Muscle layer of colon (tissue), 2 donors: ENCODE measurements around the gene CD58.

Source experiments
- H3K27ac ChIP-seq: one replicate; pipeline ENCODE4 v1.7.0; 2013; ENCODE audit warnings: low read depth, mild to moderate bottlenecking, low read length, moderate library complexity
- H3K27me3 ChIP-seq, 2 donors: one replicate each; pipeline ENCODE4 v1.7.0; 2013; ENCODE audit warnings: low read length in 2 of 2, mild to moderate bottlenecking in 2 of 2; ENCODE audit not compliant: insufficient read depth in 2 of 2, control insufficient read depth in 1 of 2
- H3K36me3 ChIP-seq: one replicate; pipeline ENCODE4 v1.7.0; 2013; ENCODE audit warnings: mild to moderate bottlenecking, low read length; ENCODE audit not compliant: insufficient read depth
- H3K4me1 ChIP-seq: one replicate; pipeline ENCODE4 v1.7.0; 2013; ENCODE audit warnings: mild to moderate bottlenecking, low read length; ENCODE audit not compliant: insufficient read depth
- H3K4me3 ChIP-seq, 2 donors: one replicate each; pipeline ENCODE4 v1.7.0; 2013; ENCODE audit warnings: low read length in 2 of 2, low read depth in 1 of 2, mild to moderate bottlenecking in 1 of 2, moderate library complexity in 1 of 2
- H3K9ac ChIP-seq: one replicate; pipeline ENCODE4 v1.7.0; 2013; ENCODE audit warnings: low read length
- H3K9me3 ChIP-seq: one replicate; pipeline ENCODE4 v1.7.0; 2013; ENCODE audit warnings: mild to moderate bottlenecking, low read length
- donor health status: abdominal sarcoma.
- donor health status: Adenocarcinoma of cecum.

The CD58 gene

GRCh38 chr1:116532671-116533428 lies 38.0 kb downstream of the CD58 start:
- Histone ChIP-seq H3K27me3 (no peaks in the 10 kb centered on the region), H3K9ac (no peak overlapping the region), H3K9me3 (no peaks in the 10 kb centered on the region), H3K4me1 (no peaks in the 10 kb centered on the region), H3K27ac (no peak overlapping the region), H3K4me3 (no peak overlapping the region), H3K36me3 (peaks cover 16% of the 10 kb centered on the region)

- Histone ChIP-seq H3K4me1 (no peaks in the 10 kb centered on the region), H3K9me3 (no peaks in the 10 kb centered on the region), H3K27ac (no peak overlapping the region), H3K27me3 (no peaks in the 10 kb centered on the region), H3K9ac (no peak overlapping the region), H3K4me3 (no peak overlapping the region), H3K36me3 (peaks cover 16% of the 10 kb centered on the region)
Observed at GRCh38 chr1:116531917-116532316, 38.9 kb downstream of the CD58 start.

- Histone ChIP-seq H3K9me3 (no peaks in the 10 kb centered on the region), H3K27me3 (no peaks in the 10 kb centered on the region), H3K27ac (no peak overlapping the region), H3K4me1 (no peaks in the 10 kb centered on the region), H3K36me3 (peaks cover 9% of the 10 kb centered on the region), H3K4me3 (no peak overlapping the region), H3K9ac (no peak overlapping the region)
Observed at GRCh38 chr1:116529681-116530080, 41.1 kb downstream of the CD58 start.

- Histone ChIP-seq H3K27ac (no peak overlapping the region), H3K9ac (no peak overlapping the region), H3K4me1 (no peaks in the 10 kb centered on the region), H3K36me3 (peaks cover 9% of the 10 kb centered on the region), H3K27me3 (no peaks in the 10 kb centered on the region), H3K4me3 (no peak overlapping the region), H3K9me3 (no peaks in the 10 kb centered on the region)
Observed at GRCh38 chr1:116529199-116529631, 41.6 kb downstream of the CD58 start.

GRCh38 chr1:116528329-116529083 lies 42.3 kb downstream of the CD58 start:
- H3K27me3 ChIP-seq, result no peaks in the 10 kb centered on the region
- no peak overlapping the region for H3K9ac ChIP-seq
- H3K4me1 ChIP-seq, result no peaks in the 10 kb centered on the region
- H3K36me3 ChIP-seq, result peaks cover 5% of the 10 kb centered on the region
- no peak overlapping the region for H3K4me3 ChIP-seq
- H3K9me3 ChIP-seq, result no peaks in the 10 kb centered on the region
- H3K27ac ChIP-seq, result no peak overlapping the region

GRCh38 chr1:116525440-116525839 lies 45.4 kb downstream of the CD58 start:
- Histone ChIP-seq H3K27me3 (no peaks in the 10 kb centered on the region), H3K4me3 (no peak overlapping the region), H3K27ac (no peak overlapping the region), H3K4me1 (no peaks in the 10 kb centered on the region), H3K9me3 (no peaks in the 10 kb centered on the region), H3K9ac (no peak overlapping the region), H3K36me3 (no peaks in the 10 kb centered on the region)

GRCh38 chr1:116521186-116521585 lies 49.6 kb downstream of the CD58 start:
- no peaks in the 10 kb centered on the region for H3K4me1 ChIP-seq
- no peaks in the 10 kb centered on the region for H3K9me3 ChIP-seq
- no peak overlapping the region for H3K27ac ChIP-seq
- peaks cover 4% of the 10 kb centered on the region for H3K36me3 ChIP-seq
- H3K9ac ChIP-seq, result no peak overlapping the region
- no peaks in the 10 kb centered on the region for H3K27me3 ChIP-seq
- H3K4me3 ChIP-seq, result no peak overlapping the region

GRCh38 chr1:116518400-116518799 lies 52.4 kb downstream of the CD58 start:
- peaks cover 4% of the 10 kb centered on the region for H3K36me3 ChIP-seq
- no peak overlapping the region for H3K27ac ChIP-seq
- no peaks in the 10 kb centered on the region for H3K27me3 ChIP-seq
- no peaks in the 10 kb centered on the region for H3K4me1 ChIP-seq
- no peaks in the 10 kb centered on the region for H3K9me3 ChIP-seq
- H3K4me3 ChIP-seq, result no peak overlapping the region
- no peak overlapping the region for H3K9ac ChIP-seq

GRCh38 chr1:116516631-116517030 lies 54.2 kb downstream of the CD58 start:
- peaks cover 4% of the 10 kb centered on the region for H3K36me3 ChIP-seq
- no peak overlapping the region for H3K27ac ChIP-seq
- no peaks in the 10 kb centered on the region for H3K9me3 ChIP-seq
- H3K9ac ChIP-seq, result no peak overlapping the region
- no peak overlapping the region for H3K4me3 ChIP-seq
- no peaks in the 10 kb centered on the region for H3K4me1 ChIP-seq
- no peaks in the 10 kb centered on the region for H3K27me3 ChIP-seq

GRCh38 chr1:116515702-116516101 lies 55.1 kb downstream of the CD58 start:
- no peak overlapping the region for H3K4me3 ChIP-seq
- no peak overlapping the region for H3K9ac ChIP-seq
- peaks cover 4% of the 10 kb centered on the region for H3K36me3 ChIP-seq
- H3K4me1 ChIP-seq, result no peaks in the 10 kb centered on the region
- no peaks in the 10 kb centered on the region for H3K9me3 ChIP-seq
- no peak overlapping the region for H3K27ac ChIP-seq
- H3K27me3 ChIP-seq, result no peaks in the 10 kb centered on the region

GRCh38 chr1:116514708-116515525 lies 55.9 kb downstream of the CD58 start:
- Histone ChIP-seq H3K9ac (no peak overlapping the region), H3K9me3 (no peaks in the 10 kb centered on the region), H3K4me3 (no peak overlapping the region), H3K27ac (no peak overlapping the region), H3K36me3 (peaks cover 4% of the 10 kb centered on the region), H3K4me1 (no peaks in the 10 kb centered on the region), H3K27me3 (no peaks in the 10 kb centered on the region)
